Measurements from ENCODE around the gene UBE2A. TPM values are rescaled to one million over a fixed set of nuclear protein-coding genes. Genes with fewer than 3 reads are reported as not detected.

Gene UBE2A
- total RNA-seq, 1 experiment from 2014 or later, result 46.6 TPM

DNA sequence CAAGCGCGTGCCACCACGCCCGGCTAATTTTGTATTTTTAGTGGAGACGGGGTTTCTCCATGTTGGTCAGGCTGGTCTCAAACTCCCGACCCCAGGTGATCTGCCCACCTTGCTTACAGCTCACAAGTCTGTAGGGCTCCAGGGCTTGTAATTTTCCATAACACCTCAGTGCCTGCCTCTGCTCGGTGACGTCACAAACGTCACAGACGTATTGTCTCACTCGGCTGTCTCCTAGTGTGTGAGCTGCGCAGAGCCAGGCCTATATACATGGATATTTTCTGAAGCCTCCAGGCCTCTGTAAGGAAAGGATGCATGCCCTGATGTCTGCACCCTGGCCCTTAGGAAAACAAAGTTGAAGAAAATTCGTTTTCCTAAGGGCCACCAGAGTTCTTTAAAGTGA, 40.4 kb downstream of the UBE2A start:
- Histone ChIP-seq H4K20me1 (ENCODE audit: low read length) (no peaks in the 10 kb centered on the region), H3K4me3 (ENCODE audit: low read length) (no peak overlapping the region), H3K36me3 (ENCODE audit: low read depth, low read length) (no peaks in the 10 kb centered on the region), H3K79me2 (ENCODE audit: low read length) (no peaks in the 10 kb centered on the region), H3K27me3 (ENCODE audit: low read length) (no peaks in the 10 kb centered on the region), H3F3A (ENCODE audit: low read length, unreplicated experiment) (no peaks in the 10 kb centered on the region), H3K9ac (ENCODE audit: low read length) (no peak overlapping the region), H3K27ac (ENCODE audit: low read length) (no peak overlapping the region), H3K9me2 (replicated peaks; ENCODE audit: low read length) (no peaks in the 10 kb centered on the region), H3K9me3 (ENCODE audit: low read length) (no peaks in the 10 kb centered on the region), H2AFZ (ENCODE audit: low read length) (no peak overlapping the region), H3K4me2 (ENCODE audit: low read length) (no peak overlapping the region), H3K4me1 (ENCODE audit: insufficient read depth, low read length) (no peaks in the 10 kb centered on the region)
- no TSS peak for BruUV-seq (replicated peaks)
- ChIA-PET CTCF (no interaction called here), POLR2A (ENCODE audit: unreplicated experiment) (no interaction called here)
- ATAC-seq, result no peak
- no peak for DNase-seq
- intact Hi-C loops (cut with micrococcal nuclease), result loop anchor here (5.0 kb wide), 1 partner anchor 78 kb away; the partner anchor contains the start of gene SEPTIN6
- TF ChIP-seq EZH2phosphoT487 (IDR thresholded peaks at IDR 0.05; ENCODE audit: borderline replicate concordance, low read length) (no peak), EZH2 (IDR thresholded peaks at IDR 0.05; ENCODE audit: low read length, unreplicated experiment) (no peak)
- TF ChIP-seq, protein P1, sequence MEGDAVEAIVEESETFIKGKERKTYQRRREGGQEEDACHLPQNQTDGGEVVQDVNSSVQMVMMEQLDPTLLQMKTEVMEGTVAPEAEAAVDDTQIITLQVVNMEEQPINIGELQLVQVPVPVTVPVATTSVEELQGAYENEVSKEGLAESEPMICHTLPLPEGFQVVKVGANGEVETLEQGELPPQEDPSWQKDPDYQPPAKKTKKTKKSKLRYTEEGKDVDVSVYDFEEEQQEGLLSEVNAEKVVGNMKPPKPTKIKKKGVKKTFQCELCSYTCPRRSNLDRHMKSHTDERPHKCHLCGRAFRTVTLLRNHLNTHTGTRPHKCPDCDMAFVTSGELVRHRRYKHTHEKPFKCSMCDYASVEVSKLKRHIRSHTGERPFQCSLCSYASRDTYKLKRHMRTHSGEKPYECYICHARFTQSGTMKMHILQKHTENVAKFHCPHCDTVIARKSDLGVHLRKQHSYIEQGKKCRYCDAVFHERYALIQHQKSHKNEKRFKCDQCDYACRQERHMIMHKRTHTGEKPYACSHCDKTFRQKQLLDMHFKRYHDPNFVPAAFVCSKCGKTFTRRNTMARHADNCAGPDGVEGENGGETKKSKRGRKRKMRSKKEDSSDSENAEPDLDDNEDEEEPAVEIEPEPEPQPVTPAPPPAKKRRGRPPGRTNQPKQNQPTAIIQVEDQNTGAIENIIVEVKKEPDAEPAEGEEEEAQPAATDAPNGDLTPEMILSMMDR (conservative IDR thresholded peaks at IDR 0.05; ENCODE audit: low read depth, low read length), result no peak

- Histone ChIP-seq H4K20me1 (ENCODE audit: low read length) (no peaks in the 10 kb centered on the region), H3K9me2 (replicated peaks; ENCODE audit: low read length) (no peaks in the 10 kb centered on the region), H3F3A (ENCODE audit: low read length, unreplicated experiment) (no peaks in the 10 kb centered on the region), H3K9ac (ENCODE audit: low read length) (no peak overlapping the region), H3K27ac (ENCODE audit: low read length) (no peak overlapping the region), H3K27me3 (ENCODE audit: low read length) (no peaks in the 10 kb centered on the region), H3K4me1 (ENCODE audit: insufficient read depth, low read length) (no peaks in the 10 kb centered on the region), H3K9me3 (ENCODE audit: low read length) (no peaks in the 10 kb centered on the region), H3K79me2 (ENCODE audit: low read length) (no peaks in the 10 kb centered on the region), H3K4me2 (ENCODE audit: low read length) (no peak overlapping the region), H3K36me3 (ENCODE audit: low read depth, low read length) (no peaks in the 10 kb centered on the region), H2AFZ (ENCODE audit: low read length) (no peak overlapping the region), H3K4me3 (ENCODE audit: low read length) (no peak overlapping the region)
- CTCF ChIA-PET, result no interaction called here
- ATAC-seq (no peak), DNase-seq (no peak)
- intact Hi-C loops (cut with micrococcal nuclease), result no loop called here
- TF ChIP-seq, protein P1 (conservative IDR thresholded peaks at IDR 0.05; ENCODE audit: low read depth, low read length), result no peak
- TF ChIP-seq EZH2 (IDR thresholded peaks at IDR 0.05; ENCODE audit: low read length, unreplicated experiment) (no peak), EZH2phosphoT487 (IDR thresholded peaks at IDR 0.05; ENCODE audit: borderline replicate concordance, low read length) (no peak)
- POLR2A ChIA-PET (ENCODE audit: unreplicated experiment), result no interaction called here
- BruUV-seq (replicated peaks), result TSS peak; percentile 39
Measured at GRCh38 chrX:119617517-119618164, 43.3 kb downstream of the UBE2A start.

DNA sequence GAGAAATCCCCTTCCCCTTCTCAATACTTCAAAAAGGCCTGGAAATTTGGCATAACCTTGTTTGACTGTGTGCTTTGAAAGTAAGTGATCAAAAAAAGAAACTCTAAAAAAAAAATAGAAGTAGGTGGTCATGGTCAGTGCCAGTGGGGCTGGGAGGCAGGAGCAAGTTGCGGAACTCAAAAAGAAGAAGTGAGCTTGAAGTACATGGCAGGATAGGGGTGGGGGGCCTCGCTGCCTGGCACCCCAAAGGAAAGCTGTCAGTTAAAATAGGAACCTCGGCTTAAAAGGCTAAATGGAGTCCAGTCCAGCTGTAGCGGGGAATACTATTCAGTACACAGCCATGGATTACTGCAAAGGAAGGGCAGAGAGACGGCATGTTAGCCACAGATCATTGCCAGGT, 44.1 kb downstream of the UBE2A start:
- Histone ChIP-seq H3F3A (ENCODE audit: low read length, unreplicated experiment) (no peaks in the 10 kb centered on the region), H3K9ac (ENCODE audit: low read length) (no peak overlapping the region), H4K20me1 (ENCODE audit: low read length) (no peaks in the 10 kb centered on the region), H3K79me2 (ENCODE audit: low read length) (no peaks in the 10 kb centered on the region), H3K4me2 (ENCODE audit: low read length) (no peak overlapping the region), H3K9me2 (replicated peaks; ENCODE audit: low read length) (no peaks in the 10 kb centered on the region), H3K4me3 (ENCODE audit: low read length) (no peak overlapping the region), H3K27me3 (ENCODE audit: low read length) (no peaks in the 10 kb centered on the region), H3K4me1 (ENCODE audit: insufficient read depth, low read length) (no peaks in the 10 kb centered on the region), H3K9me3 (ENCODE audit: low read length) (no peaks in the 10 kb centered on the region), H3K27ac (ENCODE audit: low read length) (no peak overlapping the region), H3K36me3 (ENCODE audit: low read depth, low read length) (no peaks in the 10 kb centered on the region), H2AFZ (ENCODE audit: low read length) (no peak overlapping the region)
- BruUV-seq (replicated peaks), result no TSS peak
- no peak for TF ChIP-seq EZH2phosphoT487 (IDR thresholded peaks at IDR 0.05; ENCODE audit: borderline replicate concordance, low read length)
- TF ChIP-seq EZH2 (IDR thresholded peaks at IDR 0.05; ENCODE audit: low read length, unreplicated experiment), result no peak
- TF ChIP-seq, protein P1 (conservative IDR thresholded peaks at IDR 0.05; ENCODE audit: low read depth, low read length), result no peak
- intact Hi-C loops (cut with micrococcal nuclease), result no loop called here
- ATAC-seq, result no peak
- CTCF ChIA-PET, result no interaction called here
- POLR2A ChIA-PET (ENCODE audit: unreplicated experiment), result no interaction called here
- no peak for DNase-seq
